Smooth muscle cell of the pulmonary artery (primary cell): ENCODE results near the gene TMEM256. TPM values are rescaled to one million over a fixed set of nuclear protein-coding genes. Genes with fewer than 3 reads are reported as not detected.

ENCODE experiments used
- total RNA-seq: library from RNA; depleted of rRNA; stranded (reverse); fragments of >200 nt; gene quantifications from 2 replicates; pipeline ENCODE4 v1.2.3, GENCODE V29; 2014

Gene TMEM256
- 57.9 and 74.2 TPM in 2 replicates for total RNA-seq

GRCh38 chr17:7403977-7404736 is at the start of gene TMEM256:
Gene TMEM256, minus strand, starts transcription at chr17:7404097. Its CDS starts 13 bp downstream, at chr17:7404084.

GRCh38 chr17:7444682-7445618 is 41.1 kb upstream of the TMEM256 start, which contains the start of gene CHRNB1:
Gene CHRNB1, plus strand, starts transcription at chr17:7445061. Its CDS starts 67 bp downstream, at chr17:7445128.

GRCh38 chr17:7439462-7440112 is 35.7 kb upstream of the TMEM256 start, which contains the start of gene FGF11:
Gene FGF11, plus strand, starts transcription at chr17:7439512. Its CDS starts 109 bp downstream, at chr17:7439621.

GRCh38 chr17:7428557-7428956 is 24.7 kb upstream of the TMEM256 start, which contains the start of gene SPEM3:
Gene SPEM3, plus strand, starts transcription at chr17:7428857. Its CDS starts 46 bp downstream, at chr17:7428903.

GRCh38 chr17:7425316-7425715 is 21.4 kb upstream of the TMEM256 start, which contains the start of gene SPEM2:
Gene SPEM2, plus strand, starts transcription at chr17:7425616. Its CDS starts 73 bp downstream, at chr17:7425689.

GRCh38 chr17:7419819-7420610 is 16.1 kb upstream of the TMEM256 start, which contains the start of gene SPEM1:
Gene SPEM1, plus strand, starts transcription at chr17:7420324. Its CDS starts 61 bp downstream, at chr17:7420385.

GRCh38 chr17:7407485-7408251 is 3.8 kb upstream of the TMEM256 start, which contains the start of gene NLGN2:
Gene NLGN2, plus strand, starts transcription at chr17:7407845. Its CDS starts 411 bp downstream, at chr17:7408256.

GRCh38 chr17:7394452-7395191 is 9.3 kb downstream of the TMEM256 start, which contains the start of gene PLSCR3:
Gene PLSCR3, minus strand, starts transcription at chr17:7394525. Its CDS starts 415 bp downstream, at chr17:7394110.

GRCh38 chr17:7380855-7381683 is 22.8 kb downstream of the TMEM256 start, which contains the start of gene TNK1:
Gene TNK1, plus strand, starts transcription at chr17:7381089. Its CDS starts 1,838 bp downstream, at chr17:7382927.

GRCh38 chr17:7355053-7355452 is 48.8 kb downstream of the TMEM256 start, which contains the start of gene TMEM95:
Gene TMEM95, plus strand, starts transcription at chr17:7355156. Its CDS starts 49 bp downstream, at chr17:7355205.

Other genes starting within 250 kb of the TMEM256 start
- 0.26 and 0.43 TPM in 2 replicates for gene ASGR1, start 224.7 kb downstream of the TMEM256 start, total RNA-seq
- gene DLG4, start 184.3 kb downstream of the TMEM256 start, total RNA-seq, result 38.6 and 51.8 TPM in 2 replicates
- 253 and 331 TPM in 2 replicates for gene ACADVL, start 184.2 kb downstream of the TMEM256 start, total RNA-seq
- 57.9 and 79.4 TPM in 2 replicates for gene DVL2, start 169.6 kb downstream of the TMEM256 start, total RNA-seq
- 36.2 and 41.9 TPM in 2 replicates for gene PHF23, start 164.6 kb downstream of the TMEM256 start, total RNA-seq
- 152 and 153 TPM in 2 replicates for gene GABARAP, start 161.6 kb downstream of the TMEM256 start, total RNA-seq
- gene CTDNEP1, start 152.4 kb downstream of the TMEM256 start, total RNA-seq, result 71.7 and 85.0 TPM in 2 replicates
- 23.6 and 23.8 TPM in 2 replicates for gene ELP5, start 151.9 kb downstream of the TMEM256 start, total RNA-seq
- gene CLDN7, start 141.6 kb downstream of the TMEM256 start, total RNA-seq, result 0.33 and 0.65 TPM in 2 replicates
- gene SLC2A4, start 122.4 kb downstream of the TMEM256 start, total RNA-seq, result 0.10 and 0.13 TPM in 2 replicates
- gene YBX2, start 109.5 kb downstream of the TMEM256 start, total RNA-seq, result 0.07 TPM in 1 of 2 replicates, not detected in the other
- 351 and 391 TPM in 2 replicates for gene EIF5A, start 96.5 kb downstream of the TMEM256 start, total RNA-seq
- 20.3 and 20.4 TPM in 2 replicates for gene GPS2, start 88.7 kb downstream of the TMEM256 start, total RNA-seq
- 21.6 and 31.2 TPM in 2 replicates for gene NEURL4, start 74.8 kb downstream of the TMEM256 start, total RNA-seq
- 0.33 and 0.99 TPM in 2 replicates for gene ACAP1, start 67.6 kb downstream of the TMEM256 start, total RNA-seq
- 13.4 and 14.2 TPM in 2 replicates for gene KCTD11, start 51.9 kb downstream of the TMEM256 start, total RNA-seq
- gene TMEM95, start 48.9 kb downstream of the TMEM256 start, total RNA-seq, result not detected in 2 replicates
- gene TNK1, start 23.0 kb downstream of the TMEM256 start, total RNA-seq, result 0.20 and 0.26 TPM in 2 replicates
- gene PLSCR3, start 9.6 kb downstream of the TMEM256 start, total RNA-seq, result 52.9 and 58.3 TPM in 2 replicates
- 23.7 and 28.4 TPM in 2 replicates for gene NLGN2, start 3.7 kb upstream of the TMEM256 start, total RNA-seq
- gene SPEM1, start 16.2 kb upstream of the TMEM256 start, total RNA-seq, result not detected in 2 replicates
- not detected in 2 replicates for gene SPEM2, start 21.5 kb upstream of the TMEM256 start, total RNA-seq
- gene SPEM3, start 24.8 kb upstream of the TMEM256 start, total RNA-seq, result not detected in 2 replicates
- 2.5 and 3.2 TPM in 2 replicates for gene TMEM102, start 31.3 kb upstream of the TMEM256 start, total RNA-seq
- gene FGF11, start 35.4 kb upstream of the TMEM256 start, total RNA-seq, result 12.9 and 16.7 TPM in 2 replicates
- gene CHRNB1, start 41.0 kb upstream of the TMEM256 start, total RNA-seq, result 5.2 and 6.7 TPM in 2 replicates
- gene ZBTB4, start 75.5 kb upstream of the TMEM256 start, total RNA-seq, result 39.2 and 45.6 TPM in 2 replicates
- not detected in 2 replicates for gene SLC35G6, start 77.3 kb upstream of the TMEM256 start, total RNA-seq
- gene POLR2A, start 80.3 kb upstream of the TMEM256 start, total RNA-seq, result 117 and 118 TPM in 2 replicates
- gene TNFSF12, start 145.0 kb upstream of the TMEM256 start, total RNA-seq, result 21.6 and 23.8 TPM in 2 replicates
- 1.4 and 2.4 TPM in 2 replicates for gene TNFSF13, start 154.7 kb upstream of the TMEM256 start, total RNA-seq
- 65.9 and 75.8 TPM in 2 replicates for gene SENP3, start 157.8 kb upstream of the TMEM256 start, total RNA-seq
- 59.6 and 60.2 TPM in 2 replicates for gene CD68, start 175.5 kb upstream of the TMEM256 start, total RNA-seq
- gene MPDU1, start 179.8 kb upstream of the TMEM256 start, total RNA-seq, result 36.2 and 54.1 TPM in 2 replicates
- gene SOX15, start 186.0 kb upstream of the TMEM256 start, total RNA-seq, result 0.07 and 0.26 TPM in 2 replicates
- gene FXR2, start 210.8 kb upstream of the TMEM256 start, total RNA-seq, result 42.3 and 51.2 TPM in 2 replicates
- gene SAT2, start 223.7 kb upstream of the TMEM256 start, total RNA-seq, result 34.7 and 35.4 TPM in 2 replicates
- 0.53 and 0.72 TPM in 2 replicates for gene SHBG, start 226.0 kb upstream of the TMEM256 start, total RNA-seq
- gene ATP1B2, start 246.8 kb upstream of the TMEM256 start, total RNA-seq, result 0.07 and 0.33 TPM in 2 replicates